GM18526 (cell line): ENCODE data around the gene SLC39A11.
A peak's percentile ranks its signal among the peaks of the same experiment; 100 is the strongest.

Experiments
- POLR2A ChIP-seq: IDR thresholded peaks from 3 replicates; pipeline ENCODE4 v1.6.1; 2011; ENCODE audit not compliant: insufficient read length; ENCODE audit errors: extremely low read depth

The SLC39A11 gene

GRCh38 chr17:72618001-72618509 is 474.4 kb downstream of the SLC39A11 start:
- no peak for TF ChIP-seq POLR2A

GRCh38 chr17:72617557-72617956 is 474.9 kb downstream of the SLC39A11 start:
- TF ChIP-seq POLR2A, result no peak

- TF ChIP-seq POLR2A, result no peak
These were observed 476.0 kb downstream of the SLC39A11 start for GRCh38 chr17:72616447-72616846.

GRCh38 chr17:72615627-72615991 is 476.9 kb downstream of the SLC39A11 start:
- TF ChIP-seq POLR2A, result no peak

GRCh38 chr17:72614871-72615626 is 477.4 kb downstream of the SLC39A11 start:
- no peak for TF ChIP-seq POLR2A

- TF ChIP-seq POLR2A, result no peak
These were observed 478.0 kb downstream of the SLC39A11 start for GRCh38 chr17:72614476-72614870.

GRCh38 chr17:72613806-72614292 is 478.6 kb downstream of the SLC39A11 start:
- no peak for TF ChIP-seq POLR2A

- TF ChIP-seq POLR2A, result no peak
These were observed 479.1 kb downstream of the SLC39A11 start for GRCh38 chr17:72613396-72613795.

GRCh38 chr17:72611172-72611571 is 481.3 kb downstream of the SLC39A11 start:
- no peak for TF ChIP-seq POLR2A

GRCh38 chr17:72609501-72609900 is 483.0 kb downstream of the SLC39A11 start:
- no peak for TF ChIP-seq POLR2A

- no peak for TF ChIP-seq POLR2A
These were observed 484.1 kb downstream of the SLC39A11 start for GRCh38 chr17:72608436-72608835.

- TF ChIP-seq POLR2A, result no peak
These were observed 485.8 kb downstream of the SLC39A11 start for GRCh38 chr17:72606656-72607055.

- TF ChIP-seq POLR2A, result no peak
These were observed 486.9 kb downstream of the SLC39A11 start for GRCh38 chr17:72605543-72605942.

GRCh38 chr17:72604518-72604917 is 488.0 kb downstream of the SLC39A11 start:
- no peak for TF ChIP-seq POLR2A

GRCh38 chr17:72603420-72604242 is 488.9 kb downstream of the SLC39A11 start:
- TF ChIP-seq POLR2A, result no peak

- peak; percentile 52 for TF ChIP-seq POLR2A
These were observed 489.7 kb downstream of the SLC39A11 start for GRCh38 chr17:72602517-72603419.

GRCh38 chr17:72600934-72601333 is 491.6 kb downstream of the SLC39A11 start:
- TF ChIP-seq POLR2A, result no peak
